SK-N-MC (cell line): ENCODE measurements around the gene KIF22.
"Not testable (repeated sequence)": the region's sequence is repeated elsewhere in the genome, so short reads cannot be mapped to it uniquely, and the experiment has no call there.

Experiments
- DNase-seq: peaks from one replicate; pipeline ENCODE4 v3.0.0-alpha.2; 2011; ENCODE audit warnings: low read depth, low spot score
- H3K27ac ChIP-seq: fragments of 200-600 bp; sonication (generic); 2 replicates; pipeline ENCODE4 v1.5.1; 2016; ENCODE audit warnings: mixed run types
- H3K36me3 ChIP-seq: fragments of 200-600 bp; sonication (generic); 2 replicates; pipeline ENCODE4 v1.6.1; 2017; ENCODE audit warnings: antibody characterized with exemption, low read length, mixed read lengths; ENCODE audit not compliant: insufficient read depth
- H3K4me3 ChIP-seq: fragments of 200-600 bp; sonication (generic); 2 replicates; pipeline ENCODE4 v1.5.1; 2016
- H3K9ac ChIP-seq: fragments of 200-600 bp; sonication (generic); 2 replicates; pipeline ENCODE4 v1.8.0; 2017; ENCODE audit warnings: mixed run types, mixed read lengths; ENCODE audit not compliant: insufficient read length
- H3K9me3 ChIP-seq: fragments of 200-600 bp; sonication (generic); 2 replicates; pipeline ENCODE4 v1.6.1; 2017; ENCODE audit warnings: low read depth, mild to moderate bottlenecking, antibody characterized with exemption, low read length, moderate library complexity, mixed read lengths
- EZH2 ChIP-seq: fragments of 200-600 bp; sonication (generic); IDR thresholded peaks from one replicate; pipeline ENCODE4 v1.6.1; 2017; ENCODE audit warnings: antibody characterized with exemption
- FOXP2 ChIP-seq: optimal IDR thresholded peaks from 2 replicates; pipeline ENCODE3; 2011; ENCODE audit warnings: mild to moderate bottlenecking, moderate library complexity; ENCODE audit not compliant: insufficient read depth; ENCODE audit errors: extremely low read length, control extremely low read depth
- POLR2AphosphoS5 ChIP-seq: IDR thresholded peaks from 2 replicates; pipeline ENCODE4 v1.6.1; 2012; ENCODE audit warnings: mild to moderate bottlenecking, low read depth, low read length, borderline replicate concordance

Gene KIF22

DNA sequence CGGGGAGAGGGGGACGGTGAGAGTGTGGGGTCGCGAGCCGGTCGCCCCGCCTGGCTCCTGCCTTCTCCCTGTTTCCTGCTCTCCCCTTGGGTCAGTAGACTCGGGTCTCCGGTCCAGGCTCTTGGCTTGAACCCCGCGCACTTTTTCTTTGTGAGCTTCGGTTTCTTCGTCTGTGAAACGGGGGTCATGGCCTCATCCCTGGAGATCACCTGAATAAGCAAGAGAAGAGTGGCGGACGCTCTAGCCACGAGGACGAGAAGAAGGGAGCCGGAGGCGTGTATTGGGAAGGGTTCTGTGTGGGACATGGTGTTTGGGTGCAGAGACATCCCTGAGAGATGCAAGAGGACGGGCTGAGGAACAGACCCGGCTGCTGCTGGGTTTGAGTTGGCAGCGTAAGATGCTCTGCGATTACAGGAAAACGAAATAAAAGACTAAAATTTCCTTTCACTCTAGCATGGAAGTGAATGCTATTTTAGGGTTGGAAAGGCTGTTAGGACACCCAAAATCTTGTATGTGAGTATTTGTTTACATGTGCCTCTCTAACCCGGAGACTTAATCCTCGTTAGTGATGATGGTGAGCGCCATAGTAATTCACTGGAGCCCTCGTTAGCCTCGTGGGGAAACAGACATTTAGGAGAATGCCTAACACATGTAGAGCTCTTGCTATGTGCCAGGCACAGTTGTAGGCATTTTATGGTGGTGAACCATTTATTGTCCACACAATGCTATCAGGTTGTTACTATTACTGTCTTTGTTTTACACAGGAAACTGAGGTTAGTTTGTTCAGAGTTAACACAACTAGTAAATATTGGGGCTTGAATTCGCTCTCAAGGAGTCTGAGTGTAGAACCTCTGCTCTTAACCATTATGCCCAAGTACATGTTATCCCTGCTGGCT is 646 bp downstream of the KIF22 start:
- DNase-seq: no peak
- H3K36me3 ChIP-seq: peaks cover 13% of the 10 kb centered on the region; the same call in 1 of the 2 replicates
- no peaks in the 10 kb centered on the region for H3K9me3 ChIP-seq
- H3K27ac ChIP-seq: peak overlapping the region; percentile 16; the same call in 1 of the 2 replicates
- TF ChIP-seq FOXP2: no peak
- TF ChIP-seq EZH2: no peak
- no peak for TF ChIP-seq POLR2AphosphoS5
- H3K4me3 ChIP-seq: peak overlapping the region; percentile 86
- peak overlapping the region; percentile 92 for H3K9ac ChIP-seq

DNA sequence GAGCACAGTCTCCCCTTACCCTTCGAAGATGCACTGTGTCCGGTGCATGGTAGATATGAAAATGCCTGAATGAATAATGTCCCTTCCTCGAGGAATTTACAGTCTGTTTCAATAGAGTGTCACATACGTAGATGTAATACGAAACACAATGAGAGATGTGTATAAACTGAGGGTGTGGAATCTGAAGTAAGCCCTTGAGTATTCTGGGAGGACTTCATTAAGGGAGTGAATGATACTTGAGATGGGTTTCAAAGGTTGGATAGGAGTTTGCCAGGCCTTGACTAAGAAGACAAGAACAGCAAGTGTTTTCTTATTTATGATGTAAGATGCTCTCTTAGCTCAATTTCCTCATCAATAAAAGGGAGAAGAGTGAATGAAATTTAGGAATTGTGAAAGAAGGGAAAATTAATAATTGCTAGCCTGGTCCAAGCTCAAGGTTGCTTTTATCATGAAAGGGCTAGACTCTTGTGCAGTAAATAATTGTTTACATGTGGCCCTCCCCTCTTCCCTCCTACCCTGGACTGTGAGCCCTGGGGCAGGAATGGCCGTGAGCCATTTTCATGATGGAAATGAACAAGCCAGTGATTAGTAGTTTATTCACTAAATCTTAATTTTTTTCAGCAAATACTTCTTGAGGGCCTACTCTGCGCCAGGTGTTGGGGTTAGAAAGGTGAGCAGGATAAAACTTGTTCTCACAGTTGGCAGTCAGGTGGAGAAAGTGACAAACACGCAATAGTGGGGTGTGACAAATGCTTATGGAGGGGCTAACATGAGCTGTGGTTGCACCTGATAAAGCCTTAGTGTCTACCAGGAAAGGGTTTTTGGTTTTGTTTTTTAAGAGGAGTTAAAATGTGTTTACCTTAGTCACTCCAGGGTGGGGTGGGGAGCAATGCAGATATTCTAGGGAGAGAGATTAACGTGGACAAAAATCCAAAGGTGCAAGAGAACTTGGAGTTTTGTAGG is 1.6 kb downstream of the KIF22 start:
- Histone ChIP-seq H3K27ac (no peak overlapping the region), H3K9me3 (no peaks in the 10 kb centered on the region), H3K4me3 (peak overlapping the region; percentile 86), H3K36me3 (peaks cover 22% of the 10 kb centered on the region), H3K9ac (peak overlapping the region; percentile 92)
- DNase-seq: no peak
- TF ChIP-seq FOXP2 (no peak), EZH2 (no peak), POLR2AphosphoS5 (no peak)

DNA sequence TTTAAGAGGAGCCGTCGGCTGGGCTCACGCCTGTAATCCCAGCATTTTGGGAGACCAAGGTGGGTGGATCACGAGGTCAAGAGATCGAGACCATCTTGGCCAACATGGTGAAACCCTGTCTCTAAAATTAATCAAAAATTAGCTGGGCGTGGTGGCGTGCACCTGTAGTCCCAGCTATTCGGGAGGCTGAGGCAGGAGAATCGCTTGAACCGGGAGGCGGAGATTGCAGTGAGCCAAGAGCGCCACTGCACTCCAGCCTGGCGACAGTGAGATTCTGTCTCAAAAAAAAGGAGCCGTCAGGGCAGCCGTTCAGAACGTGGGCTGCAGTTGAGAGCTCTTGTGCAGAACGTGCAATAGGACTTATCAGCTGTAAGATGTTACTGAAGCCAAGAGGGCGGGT is 2.6 kb downstream of the KIF22 start:
- H3K27ac ChIP-seq, H3K4me3 ChIP-seq, H3K9ac ChIP-seq, H3K9me3 ChIP-seq, DNase-seq: not testable (repeated sequence)
- H3K36me3 ChIP-seq: peaks cover 33% of the 10 kb centered on the region

DNA sequence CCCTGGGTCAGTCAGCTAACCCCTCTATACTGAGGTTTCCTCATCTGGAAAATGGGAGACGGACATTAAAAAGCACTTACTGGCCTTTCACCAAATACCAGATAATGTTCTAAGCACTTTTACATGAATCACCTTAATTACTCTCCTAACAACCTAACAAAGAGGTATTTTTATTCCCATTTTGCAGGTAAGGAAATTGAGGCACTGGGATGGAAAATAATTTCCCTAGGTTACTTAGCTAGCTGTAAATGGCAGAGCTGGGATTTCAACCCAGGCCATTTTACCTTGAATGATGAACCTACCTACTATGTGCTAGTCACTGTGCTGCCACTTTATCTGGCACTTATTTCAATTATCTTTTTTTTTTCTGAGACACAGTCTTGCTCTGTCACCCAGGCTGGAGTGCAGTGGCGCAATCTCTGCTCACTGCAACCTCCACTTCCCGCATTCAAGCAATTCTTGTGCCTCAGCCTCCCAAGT is 3.7 kb downstream of the KIF22 start:
- no peak overlapping the region for H3K27ac ChIP-seq
- H3K36me3 ChIP-seq: peaks cover 44% of the 10 kb centered on the region
- no peaks in the 10 kb centered on the region for H3K9me3 ChIP-seq
- TF ChIP-seq EZH2 (no peak), POLR2AphosphoS5 (no peak), FOXP2 (no peak)
- H3K9ac ChIP-seq: no peak overlapping the region
- no peak for DNase-seq
- H3K4me3 ChIP-seq: no peak overlapping the region

DNA sequence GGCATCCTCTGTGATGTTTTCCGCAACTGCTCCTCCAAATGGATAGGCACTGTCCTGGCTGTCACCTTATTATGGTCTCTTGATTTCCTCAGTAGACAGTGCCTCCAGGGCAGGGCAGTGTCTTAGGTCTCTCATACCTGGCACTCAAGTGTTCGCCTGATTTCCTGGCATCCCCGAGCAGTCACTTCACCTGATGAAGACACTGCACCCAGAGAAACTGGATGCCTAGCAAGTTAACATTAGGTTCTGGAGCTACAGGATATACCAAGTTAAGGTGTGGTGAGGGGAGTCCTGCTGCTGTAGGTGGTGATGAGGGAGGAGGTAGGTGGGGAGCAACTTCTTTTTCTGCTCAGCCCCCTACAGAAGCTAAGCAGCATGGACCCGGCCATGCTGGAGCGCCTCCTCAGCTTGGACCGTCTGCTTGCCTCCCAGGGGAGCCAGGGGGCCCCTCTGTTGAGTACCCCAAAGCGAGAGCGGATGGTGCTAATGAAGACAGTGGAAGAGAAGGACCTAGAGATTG is 11.9 kb downstream of the KIF22 start:
- TF ChIP-seq FOXP2 (no peak), EZH2 (no peak), POLR2AphosphoS5 (no peak)
- no peak for DNase-seq
- no peaks in the 10 kb centered on the region for H3K9me3 ChIP-seq
- no peak overlapping the region for H3K9ac ChIP-seq
- H3K36me3 ChIP-seq: peaks cover 61% of the 10 kb centered on the region
- H3K27ac ChIP-seq: peak overlapping the region; percentile 97
- no peak overlapping the region for H3K4me3 ChIP-seq

DNA sequence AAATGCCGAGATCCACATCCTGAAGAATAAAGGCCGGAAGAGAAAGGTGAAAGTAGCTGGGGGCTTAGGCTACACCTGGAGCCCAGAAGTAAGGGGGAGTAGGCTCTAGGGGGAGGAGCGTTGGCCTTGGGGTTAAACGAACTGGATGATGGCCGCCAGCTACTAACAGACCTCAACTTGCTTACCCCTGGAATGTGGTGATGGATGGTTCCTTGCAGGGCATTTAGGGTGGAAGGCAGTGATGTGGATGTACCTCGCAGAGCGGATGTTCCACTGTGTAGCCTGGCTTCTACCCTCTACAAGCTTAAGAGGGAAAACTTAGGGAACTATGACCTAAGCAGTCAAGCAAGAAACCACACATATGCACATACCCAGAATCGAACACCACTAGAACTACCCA is 13.5 kb downstream of the KIF22 start:
- DNase-seq: no peak
- no peaks in the 10 kb centered on the region for H3K9me3 ChIP-seq
- TF ChIP-seq POLR2AphosphoS5 (no peak; the same call in 1 of the 2 replicates), FOXP2 (no peak), EZH2 (no peak)
- H3K36me3 ChIP-seq: peaks cover 58% of the 10 kb centered on the region
- peak overlapping the region; percentile 83 for H3K4me3 ChIP-seq
- peak overlapping the region; percentile 97 for H3K27ac ChIP-seq
- H3K9ac ChIP-seq: peak overlapping the region; percentile 91

DNA sequence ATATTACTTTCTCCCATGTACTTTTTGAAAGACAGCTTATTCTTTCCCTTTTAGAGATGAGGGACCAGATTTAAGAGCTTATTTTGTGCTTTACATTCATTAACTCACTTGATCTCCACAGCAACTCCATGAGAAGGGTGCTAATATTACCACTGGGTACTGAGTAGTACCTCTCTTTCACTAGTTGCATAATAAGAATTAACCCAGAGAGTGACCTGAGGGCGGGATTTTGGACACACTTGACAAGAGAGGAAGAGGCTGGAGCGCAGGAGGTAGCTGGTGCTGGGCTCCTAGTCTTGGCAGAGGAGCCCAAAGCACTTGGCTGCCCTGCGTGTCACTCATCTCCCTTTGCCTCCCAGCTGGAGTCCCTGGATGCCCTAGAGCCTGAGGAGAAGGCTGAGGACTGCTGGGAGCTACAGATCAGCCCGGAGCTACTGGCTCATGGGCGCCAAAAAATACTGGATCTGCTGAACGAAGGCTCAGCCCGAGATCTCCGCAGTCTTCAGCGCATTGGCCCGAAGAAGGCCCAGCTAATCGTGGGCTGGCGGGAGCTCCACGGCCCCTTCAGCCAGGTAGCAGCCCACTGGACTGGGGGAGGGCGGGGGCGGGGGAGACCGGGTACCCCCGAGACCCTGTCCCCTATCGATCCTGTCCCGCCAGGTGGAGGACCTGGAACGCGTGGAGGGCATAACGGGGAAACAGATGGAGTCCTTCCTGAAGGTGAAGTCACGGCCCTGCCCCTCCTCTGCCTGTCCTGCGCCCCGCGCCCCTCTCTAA is 14.1 kb downstream of the KIF22 start:
- Histone ChIP-seq H3K9me3 (no peaks in the 10 kb centered on the region), H3K9ac (peak overlapping the region; percentile 91), H3K36me3 (peaks cover 58% of the 10 kb centered on the region), H3K4me3 (peak overlapping the region; percentile 83), H3K27ac (peak overlapping the region; percentile 97)
- no peak for TF ChIP-seq EZH2
- no peak for TF ChIP-seq FOXP2
- no peak for TF ChIP-seq POLR2AphosphoS5
- no peak for DNase-seq
